Measurements from ENCODE around the gene MPPE1.

The MPPE1 gene

GRCh38 chr18:11865071-11865470, 43.0 kb downstream of the MPPE1 start:
- TF ChIP-seq PPARA (CRISPR knock-in tag; IDR thresholded peaks at IDR 0.05; ENCODE audit: borderline replicate concordance) (no peak), POU6F1 (CRISPR knock-in tag; IDR thresholded peaks at IDR 0.05; ENCODE audit: borderline replicate concordance, low read depth) (no peak), ISL1 (CRISPR knock-in tag; IDR thresholded peaks at IDR 0.05) (no peak), OSR1 (CRISPR knock-in tag; IDR thresholded peaks at IDR 0.05) (no peak), TCF4 (CRISPR knock-in tag; IDR thresholded peaks at IDR 0.05; ENCODE audit: borderline replicate concordance) (no peak), TOX (CRISPR knock-in tag; IDR thresholded peaks at IDR 0.05; ENCODE audit: borderline replicate concordance) (no peak), ZFP3 (CRISPR knock-in tag; IDR thresholded peaks at IDR 0.05) (no peak), CSRNP3 (CRISPR knock-in tag; IDR thresholded peaks at IDR 0.05) (no peak), RARB (CRISPR knock-in tag; IDR thresholded peaks at IDR 0.05) (no peak), TSHZ2 (CRISPR knock-in tag; IDR thresholded peaks at IDR 0.05) (no peak), CSDC2 (CRISPR knock-in tag; IDR thresholded peaks at IDR 0.05) (no peak), ZC3H10 (CRISPR knock-in tag; IDR thresholded peaks at IDR 0.05) (no peak), BACH2 (CRISPR knock-in tag; IDR thresholded peaks at IDR 0.05; ENCODE audit: borderline replicate concordance) (no peak), ZNF565 (CRISPR knock-in tag; conservative IDR thresholded peaks at IDR 0.05; ENCODE audit: low read depth) (no peak), CREB5 (CRISPR knock-in tag; IDR thresholded peaks at IDR 0.05; ENCODE audit: low read depth) (no peak)
- no peak for ATAC-seq

GRCh38 chr18:11864471-11864870, 43.6 kb downstream of the MPPE1 start:
- ATAC-seq, result no peak
- TF ChIP-seq ZNF565 (CRISPR knock-in tag; conservative IDR thresholded peaks at IDR 0.05; ENCODE audit: low read depth), result no peak
- no peak for TF ChIP-seq ZNF70 (CRISPR knock-in tag; IDR thresholded peaks at IDR 0.05)
- TF ChIP-seq ZFP3 (CRISPR knock-in tag; IDR thresholded peaks at IDR 0.05), result no peak
- TF ChIP-seq POU6F1 (CRISPR knock-in tag; IDR thresholded peaks at IDR 0.05; ENCODE audit: borderline replicate concordance, low read depth), result no peak
- TF ChIP-seq GLIS3 (CRISPR knock-in tag; IDR thresholded peaks at IDR 0.05), result no peak
- no peak for TF ChIP-seq ARNTL (CRISPR knock-in tag; IDR thresholded peaks at IDR 0.05; ENCODE audit: borderline replicate concordance, low read depth)
- no peak for TF ChIP-seq BACH2 (CRISPR knock-in tag; IDR thresholded peaks at IDR 0.05; ENCODE audit: borderline replicate concordance)

GRCh38 chr18:11862468-11863137, 45.5 kb downstream of the MPPE1 start:
- ATAC-seq, result no peak
- TF ChIP-seq GLIS3 (CRISPR knock-in tag; IDR thresholded peaks at IDR 0.05) (no peak), ZNF565 (CRISPR knock-in tag; conservative IDR thresholded peaks at IDR 0.05; ENCODE audit: low read depth) (no peak), OSR1 (CRISPR knock-in tag; IDR thresholded peaks at IDR 0.05) (no peak), ESRRG (CRISPR knock-in tag; IDR thresholded peaks at IDR 0.05) (no peak), ZNF70 (CRISPR knock-in tag; IDR thresholded peaks at IDR 0.05) (no peak), POU6F1 (CRISPR knock-in tag; IDR thresholded peaks at IDR 0.05; ENCODE audit: borderline replicate concordance, low read depth) (no peak), BACH2 (CRISPR knock-in tag; IDR thresholded peaks at IDR 0.05; ENCODE audit: borderline replicate concordance) (no peak), ZC3H10 (CRISPR knock-in tag; IDR thresholded peaks at IDR 0.05) (no peak), ZNF8 (CRISPR knock-in tag; IDR thresholded peaks at IDR 0.05) (no peak), SNAI2 (CRISPR knock-in tag; IDR thresholded peaks at IDR 0.05) (no peak), ARNTL (CRISPR knock-in tag; IDR thresholded peaks at IDR 0.05; ENCODE audit: borderline replicate concordance, low read depth) (no peak), TCF4 (CRISPR knock-in tag; IDR thresholded peaks at IDR 0.05; ENCODE audit: borderline replicate concordance) (no peak), TOX (CRISPR knock-in tag; IDR thresholded peaks at IDR 0.05; ENCODE audit: borderline replicate concordance) (no peak), ZFP30 (CRISPR knock-in tag; IDR thresholded peaks at IDR 0.05) (no peak), CREB5 (CRISPR knock-in tag; IDR thresholded peaks at IDR 0.05; ENCODE audit: low read depth) (no peak), CSRNP3 (CRISPR knock-in tag; IDR thresholded peaks at IDR 0.05) (no peak)
